Activated CD4-positive, alpha-beta T cell treated with anti-CD3 and anti-CD28 coated beads, Interleukin-2, amount 10 ng/mL, durations not matched to agents 7 days and 5 days (primary cell): ENCODE data around the gene INO80B. TPM values are rescaled to one million over a fixed set of nuclear protein-coding genes. Genes with fewer than 3 reads are reported as not detected.

Source experiments
- CTCF ChIA-PET: fragments of 350-600 bp; sonication (Branson Sonifier 250); formaldehyde crosslinking; loops from one replicate; lab custom pipeline; 2021; ENCODE audit warnings: antibody characterized with exemption; lab: Charles Lee
- POLR2A ChIA-PET: fragments of 350-600 bp; sonication (Branson Sonifier 250); formaldehyde crosslinking; loops from one replicate; lab custom pipeline; 2021; ENCODE audit warnings: antibody characterized with exemption; lab: Charles Lee
- DNase-seq: peaks from one replicate; pipeline ENCODE4 v3.0.0-alpha.2; 2020
- H3K27ac Mint-ChIP-seq: one replicate; pipeline ENCODE4 v1.8.0; 2021; ENCODE audit warnings: mild to moderate bottlenecking, moderate library complexity, mixed read lengths
- H3K27me3 Mint-ChIP-seq: one replicate; pipeline ENCODE4 v1.8.0; 2021; ENCODE audit warnings: mixed read lengths
- H3K36me3 Mint-ChIP-seq: one replicate; pipeline ENCODE4 v1.8.0; 2021; ENCODE audit warnings: low read depth, mixed read lengths
- H3K4me1 Mint-ChIP-seq: one replicate; pipeline ENCODE4 v1.8.0; 2021; ENCODE audit warnings: mixed read lengths
- H3K4me3 Mint-ChIP-seq: one replicate; pipeline ENCODE4 v1.8.0; 2021; ENCODE audit warnings: mild to moderate bottlenecking, moderate library complexity, mixed read lengths
- H3K9me3 Mint-ChIP-seq: one replicate; pipeline ENCODE4 v1.8.0; 2021; ENCODE audit warnings: mixed read lengths
- total RNA-seq, 2 experiments: library from RNA; stranded (reverse); gene quantifications; one replicate each; pipeline ENCODE4 v1.2.3, GENCODE V29; 2021

INO80B gene
- total RNA-seq, 2 experiments from 2014 or later = 28.9 to 32.1 TPM

DNA sequence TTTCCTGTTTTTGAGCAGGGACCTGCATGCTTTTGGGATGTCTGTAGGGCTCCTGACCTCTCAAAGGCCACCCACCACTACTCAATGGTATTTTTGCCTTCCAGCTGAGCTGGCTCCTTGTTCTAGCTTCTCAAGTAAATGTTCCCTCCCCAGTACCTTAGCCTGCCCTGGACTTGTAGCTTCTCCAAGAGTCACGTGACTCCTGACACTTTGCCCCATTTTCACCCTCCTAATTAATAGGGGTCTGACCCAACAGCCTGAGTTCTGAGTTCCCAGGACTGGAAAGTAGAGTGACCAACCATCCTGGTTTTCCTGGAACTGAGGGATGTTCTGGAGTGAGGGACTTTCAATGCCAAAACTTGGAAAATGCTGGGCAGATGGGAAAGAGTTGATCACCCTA is 40.6 kb downstream of the INO80B start:
- H3K36me3 Mint-ChIP-seq = peaks cover 30% of the 10 kb centered on the region
- POLR2A ChIA-PET = no interaction called here

DNA sequence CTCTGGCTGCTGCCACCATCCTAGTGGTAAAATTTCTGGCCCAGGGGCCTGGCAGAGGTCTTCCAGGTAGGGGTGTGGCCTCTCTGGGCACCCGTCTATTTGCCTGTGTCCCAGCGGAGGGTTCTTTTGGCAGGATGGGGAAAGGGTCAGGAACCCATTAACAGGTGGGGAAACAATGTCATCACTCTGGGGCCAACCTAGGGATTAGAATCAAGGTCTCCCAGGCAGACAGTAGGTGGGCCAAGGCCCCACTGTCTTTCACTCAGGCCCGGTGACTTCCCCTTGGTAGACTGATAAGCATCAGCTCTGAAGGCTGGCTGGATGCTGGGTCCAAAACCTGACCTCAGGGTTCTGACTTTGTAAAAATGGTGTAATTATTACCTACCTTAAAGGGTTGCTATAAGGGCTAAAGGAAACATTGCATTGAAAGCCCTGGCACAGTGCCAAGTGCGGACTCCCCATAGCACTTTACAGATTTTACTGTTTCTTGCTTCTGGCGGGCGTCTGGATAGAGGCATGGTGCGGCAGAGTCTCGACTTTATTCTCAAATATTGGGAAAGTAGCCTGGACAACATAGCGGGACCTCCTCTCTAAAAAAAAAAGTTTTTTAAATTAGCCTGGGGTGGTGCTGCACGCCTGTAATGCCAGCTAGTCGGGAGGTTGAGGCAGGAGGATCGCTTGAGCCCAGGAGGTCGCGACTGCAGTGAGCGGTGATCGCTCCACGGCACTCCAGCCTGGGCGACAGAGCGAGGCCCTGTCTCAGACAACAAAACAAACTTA is 42.3 kb downstream of the INO80B start:
- ChIA-PET POLR2A (no interaction called here), CTCF (interaction anchor here (0.9 to 5.6 kb wide), 5 partner anchors 9 to 87 kb away, joined by 3 to 38 read pairs (median 3); partner anchors contain the start of genes CCDC142 and TTC31)
- Mint-ChIP-seq H3K27ac (no peak overlapping the region), H3K4me1 (peaks cover 30% of the 10 kb centered on the region), H3K4me3 (peak overlapping the region; percentile 79), H3K36me3 (peaks cover 28% of the 10 kb centered on the region), H3K27me3 (peaks cover 44% of the 10 kb centered on the region), H3K9me3 (no peaks in the 10 kb centered on the region)
- DNase-seq = no peak

More for the DNA sequence above, 40.6 kb downstream of the INO80B start:
- Mint-ChIP-seq H3K4me1 (peaks cover 23% of the 10 kb centered on the region), H3K27ac (no peak overlapping the region), H3K4me3 (no peak overlapping the region), H3K27me3 (peaks cover 27% of the 10 kb centered on the region), H3K9me3 (no peaks in the 10 kb centered on the region)
- CTCF ChIA-PET = interaction anchor here (0.9 to 1.1 kb wide), 3 partner anchors 12 to 36 kb away, joined by 3 to 6 read pairs (median 3); partner anchors contain the start of genes CCDC142 and TTC31
- DNase-seq = no peak

DNA sequence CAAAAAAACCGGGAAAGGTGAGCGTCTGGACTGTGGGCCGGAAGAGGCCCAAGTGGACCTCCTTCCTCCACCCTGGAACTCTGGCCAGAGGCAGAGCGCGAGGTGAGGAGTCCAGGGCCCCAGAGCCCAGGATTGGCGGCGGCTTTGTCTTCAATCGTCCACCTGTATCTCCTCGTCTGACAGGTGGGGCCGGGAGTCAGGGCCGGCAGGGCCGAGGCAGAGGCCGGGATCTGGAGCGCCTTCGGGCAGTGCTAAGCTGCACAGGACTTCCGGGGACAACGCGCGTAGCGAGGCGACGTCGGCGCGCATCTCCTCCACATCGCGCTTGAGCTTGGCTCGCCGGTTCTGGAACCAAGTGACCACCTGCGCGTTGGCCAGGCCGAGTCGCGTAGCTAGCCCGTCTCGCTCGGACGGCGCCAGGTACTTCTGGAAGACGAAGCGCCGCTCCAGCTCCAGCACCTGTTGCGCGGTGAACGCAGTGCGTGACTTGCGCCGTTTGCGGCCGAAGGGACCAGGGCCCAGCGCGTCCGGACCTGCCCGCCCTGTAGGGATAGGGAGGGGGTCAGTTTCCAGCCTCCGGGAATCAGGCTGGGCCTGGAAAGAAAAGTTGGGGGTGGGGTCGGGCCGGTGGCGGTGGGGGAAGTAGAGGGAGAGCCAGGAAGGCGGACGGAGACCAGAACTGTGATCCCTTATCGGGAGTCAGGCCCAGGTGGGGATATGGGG is 43.1 kb downstream of the INO80B start:
- POLR2A ChIA-PET = no interaction called here
- Mint-ChIP-seq H3K4me1 (peaks cover 38% of the 10 kb centered on the region), H3K27me3 (peaks cover 51% of the 10 kb centered on the region)

DNA sequence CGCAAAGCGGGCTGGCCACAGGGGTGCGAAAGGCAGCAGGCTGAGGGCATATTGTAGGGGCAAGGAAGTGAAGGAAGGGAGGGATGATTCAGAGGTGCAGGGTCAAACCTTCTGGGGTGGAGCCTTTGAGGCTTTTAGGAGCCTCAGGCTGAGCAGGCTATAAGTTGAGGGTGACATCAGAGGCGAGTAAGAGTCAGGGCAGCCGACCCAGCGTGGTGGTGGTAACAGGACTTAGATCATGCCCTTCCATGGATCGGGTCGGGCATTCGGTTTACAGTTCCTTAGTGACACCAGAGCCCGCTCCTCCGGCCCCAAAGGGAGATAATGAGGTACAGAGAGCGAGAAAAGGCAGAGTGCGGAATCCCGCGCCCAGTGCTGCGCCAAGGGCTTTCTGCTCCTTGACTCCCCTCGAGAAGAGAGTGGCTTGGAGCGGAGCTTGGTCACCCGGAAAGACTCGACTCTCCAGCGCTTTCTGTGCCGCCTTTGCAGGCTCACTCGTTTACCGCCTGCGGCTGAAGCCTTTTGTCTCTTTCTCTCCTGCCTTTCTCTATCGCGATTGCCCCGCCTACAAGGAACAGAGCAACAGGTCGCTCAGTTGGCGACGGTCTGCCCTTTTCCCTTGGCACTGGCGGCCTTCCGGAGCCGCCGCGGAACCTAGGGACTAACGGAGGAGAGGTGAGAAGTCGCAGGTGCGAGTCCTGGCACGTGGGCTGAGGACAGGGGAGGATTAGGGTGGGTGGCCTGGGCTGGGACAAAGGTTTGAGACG is 43.8 kb downstream of the INO80B start:
- Mint-ChIP-seq H3K27me3 (peaks cover 55% of the 10 kb centered on the region), H3K4me1 (peaks cover 45% of the 10 kb centered on the region), H3K36me3 (peaks cover 23% of the 10 kb centered on the region), H3K27ac (peak overlapping the region; percentile 77), H3K4me3 (peak overlapping the region; percentile 79), H3K9me3 (no peaks in the 10 kb centered on the region)
- no peak for DNase-seq
- ChIA-PET CTCF (interaction anchor here (0.9 to 5.6 kb wide), 5 partner anchors 8 to 40 kb away, joined by 3 to 38 read pairs (median 4); partner anchors contain the start of genes CCDC142 and TTC31), POLR2A (no interaction called here)

More for the DNA sequence above, 43.1 kb downstream of the INO80B start:
- no peaks in the 10 kb centered on the region for H3K9me3 Mint-ChIP-seq
- peak; percentile 39 for DNase-seq
- peaks cover 27% of the 10 kb centered on the region for H3K36me3 Mint-ChIP-seq
- peak overlapping the region; percentile 79 for H3K4me3 Mint-ChIP-seq
- peak overlapping the region; percentile 77 for H3K27ac Mint-ChIP-seq
- CTCF ChIA-PET = interaction anchor here (0.9 to 5.6 kb wide), 5 partner anchors 8 to 41 kb away, joined by 3 to 38 read pairs (median 4); partner anchors contain the start of genes CCDC142 and TTC31

DNA sequence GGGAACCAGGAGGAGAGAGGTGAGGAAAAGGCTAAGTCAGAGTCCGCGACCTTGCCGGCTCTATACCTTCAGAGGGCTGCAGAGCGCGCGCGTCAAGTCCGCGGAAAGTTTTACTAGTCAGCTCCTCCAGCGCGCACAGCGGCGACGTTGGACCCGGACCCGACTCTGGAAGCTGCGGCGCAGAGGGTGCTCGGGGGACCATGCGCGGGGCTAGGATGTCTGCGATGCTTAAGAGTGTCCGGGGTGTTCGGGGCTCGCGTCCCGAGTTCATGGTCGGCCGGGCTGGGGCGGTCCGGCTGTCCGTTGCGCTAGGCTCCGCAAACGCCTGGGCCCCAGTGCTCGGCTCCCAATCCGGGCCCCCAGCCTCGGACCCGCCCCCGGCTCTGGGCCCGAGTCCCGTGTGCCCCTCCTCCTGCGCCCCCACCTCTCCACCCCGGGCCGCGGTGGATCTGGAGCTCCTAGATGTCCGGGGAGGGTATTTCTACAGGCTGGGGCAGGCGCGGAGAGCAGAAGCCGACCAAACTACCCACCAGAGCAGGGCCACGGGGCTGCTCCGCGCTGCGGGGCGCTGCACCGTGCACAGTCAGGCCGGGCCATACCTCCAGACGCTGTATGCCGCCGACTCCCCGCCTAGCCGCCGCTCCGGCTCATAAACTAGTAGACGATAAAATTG is 44.5 kb downstream of the INO80B start, which contains the start of gene LBX2:
Gene LBX2 (minus strand): TSS at position 337 of the 673 bp plus-strand sequence. CDS start 66 bp downstream, at position 271.
- ChIA-PET CTCF (interaction anchor here (0.9 to 5.6 kb wide), 3 partner anchors 10 to 17 kb away, joined by 3 to 38 read pairs (median 4); partner anchors contain the start of genes CCDC142 and TTC31), POLR2A (no interaction called here)
- Mint-ChIP-seq H3K4me3 (peak within 1 kb of the TSS; percentile 79), H3K27ac (peak within 1 kb of the TSS; percentile 77), H3K36me3 (peaks cover 22% of the 10 kb centered on the region), H3K27me3 (peaks cover 60% of the 10 kb centered on the region), H3K4me1 (peaks cover 48% of the 10 kb centered on the region), H3K9me3 (no peaks in the 10 kb centered on the region)
- DNase-seq = peak; percentile 41

DNA sequence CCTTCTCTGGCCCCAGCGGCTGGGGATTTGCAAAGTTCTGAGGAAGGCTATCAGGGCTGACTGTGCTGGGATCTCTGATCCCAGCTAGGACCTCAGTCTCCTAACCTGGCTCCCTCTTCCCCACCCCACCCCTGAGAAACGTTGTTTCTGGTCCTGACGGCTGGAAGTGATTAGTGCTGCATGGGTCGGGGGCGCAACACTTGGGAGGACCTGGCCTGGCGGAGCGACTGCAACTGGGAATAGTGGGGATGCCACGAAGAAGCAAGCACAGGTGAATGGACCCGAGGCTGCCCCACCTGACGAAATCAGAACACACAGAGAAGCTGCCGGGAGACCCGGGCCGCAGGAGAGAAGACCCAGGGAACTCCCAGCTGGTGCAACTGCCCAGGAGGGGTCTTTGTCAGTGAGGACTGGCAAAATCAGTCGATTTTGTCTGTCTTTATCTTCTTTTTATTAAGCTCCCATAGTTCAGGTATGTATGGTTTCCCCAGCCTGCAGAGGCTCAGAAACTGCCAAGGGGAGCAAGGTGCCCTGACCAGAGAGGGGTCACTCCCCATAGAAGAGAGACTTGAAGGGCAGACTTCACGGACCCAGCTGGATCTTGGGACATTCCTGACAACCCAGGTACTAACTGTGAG is 45.2 kb downstream of the INO80B start:
- Mint-ChIP-seq H3K4me1 (peaks cover 54% of the 10 kb centered on the region), H3K4me3 (peak overlapping the region; percentile 30), H3K36me3 (peaks cover 27% of the 10 kb centered on the region), H3K27me3 (peaks cover 62% of the 10 kb centered on the region), H3K27ac (no peak overlapping the region), H3K9me3 (no peaks in the 10 kb centered on the region)
- POLR2A ChIA-PET = no interaction called here
- CTCF ChIA-PET = interaction anchor here (0.9 to 5.6 kb wide), 6 partner anchors 8 to 88 kb away, joined by 3 to 38 read pairs (median 4); partner anchors contain the start of genes CCDC142 and TTC31
- DNase-seq = no peak

DNA sequence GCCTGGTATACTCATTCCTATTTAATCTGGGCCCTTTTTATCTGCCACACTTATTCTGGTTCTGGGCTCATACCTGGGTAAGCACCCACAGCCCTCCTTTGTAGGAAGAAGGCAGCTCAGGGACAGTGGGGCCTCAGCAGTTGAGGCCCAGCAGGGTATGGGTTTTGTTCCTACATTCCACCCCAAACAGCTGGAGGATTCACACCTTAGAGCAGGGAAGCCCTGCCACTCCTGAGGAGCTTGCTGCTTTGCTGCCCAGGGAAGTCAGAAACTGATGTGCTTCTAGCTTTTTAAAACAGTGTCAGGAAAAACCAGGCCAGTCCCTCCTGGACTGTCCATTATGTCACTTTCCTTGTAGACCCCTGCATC is 45.7 kb downstream of the INO80B start:
- no peak for DNase-seq
- no peak overlapping the region for H3K4me3 Mint-ChIP-seq
- CTCF ChIA-PET = interaction anchor here (0.7 to 5.6 kb wide), 8 partner anchors 8 to 87 kb away, joined by 3 to 38 read pairs (median 4); partner anchors contain the start of genes CCDC142, TTC31 and WBP1
- H3K9me3 Mint-ChIP-seq = no peaks in the 10 kb centered on the region
- H3K27ac Mint-ChIP-seq = no peak overlapping the region
- peaks cover 31% of the 10 kb centered on the region for H3K36me3 Mint-ChIP-seq
- H3K4me1 Mint-ChIP-seq = peaks cover 59% of the 10 kb centered on the region
- POLR2A ChIA-PET = no interaction called here
- peaks cover 62% of the 10 kb centered on the region for H3K27me3 Mint-ChIP-seq

DNA sequence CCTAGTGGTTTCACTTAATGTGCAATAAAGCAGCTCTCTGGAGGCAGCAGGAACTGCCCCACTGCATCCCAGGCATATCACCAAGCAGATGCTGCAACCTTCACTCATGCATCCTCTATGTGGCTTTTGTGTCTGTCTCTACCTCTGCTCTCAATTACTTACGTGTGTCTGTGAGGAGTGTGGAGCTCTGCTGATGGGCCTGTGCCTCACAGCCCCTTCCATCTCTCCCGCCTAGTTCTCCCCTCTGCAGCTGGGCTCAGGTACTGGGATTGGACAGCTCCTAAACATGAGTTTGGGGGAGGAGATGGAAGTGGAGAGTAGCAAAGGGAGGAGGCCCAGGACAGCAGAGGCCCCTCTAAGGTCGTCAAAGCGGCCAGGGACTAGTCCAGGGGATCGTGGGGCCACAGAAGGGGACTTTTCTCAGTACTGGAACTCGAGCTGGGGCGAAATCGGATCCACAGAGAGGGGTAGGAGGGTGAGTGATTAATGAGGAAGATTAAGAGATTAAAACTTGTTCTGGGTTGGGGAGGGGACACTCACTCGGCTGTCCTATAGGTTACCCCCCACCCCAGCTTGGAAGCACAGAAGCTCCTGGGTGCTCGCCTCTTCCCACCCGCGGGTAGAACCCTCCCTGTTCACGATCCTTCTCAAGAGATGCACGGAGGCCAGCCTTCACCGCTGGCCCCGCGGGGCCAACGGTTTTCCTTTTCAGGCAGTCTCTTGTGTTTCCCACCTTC is 46.6 kb downstream of the INO80B start:
- Mint-ChIP-seq H3K27me3 (peaks cover 62% of the 10 kb centered on the region), H3K9me3 (no peaks in the 10 kb centered on the region), H3K4me1 (peaks cover 64% of the 10 kb centered on the region), H3K27ac (no peak overlapping the region), H3K36me3 (peaks cover 35% of the 10 kb centered on the region), H3K4me3 (peak overlapping the region; percentile 4)
- no peak for DNase-seq
- ChIA-PET POLR2A (no interaction called here), CTCF (interaction anchor here (0.7 to 5.6 kb wide), 7 partner anchors 8 to 86 kb away, joined by 3 to 38 read pairs (median 10); partner anchors contain the start of genes CCDC142, TTC31 and WBP1)

DNA sequence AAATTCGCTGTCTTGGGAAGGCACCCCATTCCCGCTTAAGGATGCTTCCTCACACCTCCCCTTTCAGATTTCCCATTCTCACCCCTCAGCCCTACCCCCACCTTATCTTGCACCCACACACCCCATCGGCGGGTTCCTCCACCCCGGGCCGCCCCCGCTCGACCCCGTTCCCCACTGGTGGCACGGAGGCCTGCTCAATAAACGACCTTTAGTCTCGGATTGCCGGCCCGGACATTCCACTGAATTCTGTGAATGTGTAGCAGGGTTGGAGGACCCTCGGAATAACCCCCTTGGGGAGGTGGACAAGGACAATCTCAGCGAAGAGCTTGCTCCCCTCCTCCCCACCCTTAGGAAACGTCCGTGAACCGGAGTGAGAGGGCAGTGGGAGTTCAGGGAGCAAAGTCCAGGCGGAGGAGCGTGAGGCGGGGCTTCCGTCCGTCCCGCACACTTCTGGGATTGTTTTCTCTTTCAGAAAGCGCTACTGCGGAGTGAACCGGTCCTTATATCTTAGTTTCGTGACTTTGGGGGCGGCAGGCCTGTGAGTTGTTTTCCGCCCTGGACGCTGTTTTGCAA is 47.3 kb downstream of the INO80B start:
- H3K27ac Mint-ChIP-seq = no peak overlapping the region
- peaks cover 40% of the 10 kb centered on the region for H3K36me3 Mint-ChIP-seq
- ChIA-PET POLR2A (no interaction called here), CTCF (interaction anchor here (1.6 to 3.4 kb wide), 4 partner anchors 7 to 20 kb away, joined by 4 to 16 read pairs (median 13); partner anchors contain the start of genes CCDC142 and TTC31)
- H3K9me3 Mint-ChIP-seq = no peaks in the 10 kb centered on the region
- H3K4me1 Mint-ChIP-seq = peaks cover 69% of the 10 kb centered on the region
- no peak for DNase-seq
- peaks cover 62% of the 10 kb centered on the region for H3K27me3 Mint-ChIP-seq
- peak overlapping the region; percentile 54 for H3K4me3 Mint-ChIP-seq

DNA sequence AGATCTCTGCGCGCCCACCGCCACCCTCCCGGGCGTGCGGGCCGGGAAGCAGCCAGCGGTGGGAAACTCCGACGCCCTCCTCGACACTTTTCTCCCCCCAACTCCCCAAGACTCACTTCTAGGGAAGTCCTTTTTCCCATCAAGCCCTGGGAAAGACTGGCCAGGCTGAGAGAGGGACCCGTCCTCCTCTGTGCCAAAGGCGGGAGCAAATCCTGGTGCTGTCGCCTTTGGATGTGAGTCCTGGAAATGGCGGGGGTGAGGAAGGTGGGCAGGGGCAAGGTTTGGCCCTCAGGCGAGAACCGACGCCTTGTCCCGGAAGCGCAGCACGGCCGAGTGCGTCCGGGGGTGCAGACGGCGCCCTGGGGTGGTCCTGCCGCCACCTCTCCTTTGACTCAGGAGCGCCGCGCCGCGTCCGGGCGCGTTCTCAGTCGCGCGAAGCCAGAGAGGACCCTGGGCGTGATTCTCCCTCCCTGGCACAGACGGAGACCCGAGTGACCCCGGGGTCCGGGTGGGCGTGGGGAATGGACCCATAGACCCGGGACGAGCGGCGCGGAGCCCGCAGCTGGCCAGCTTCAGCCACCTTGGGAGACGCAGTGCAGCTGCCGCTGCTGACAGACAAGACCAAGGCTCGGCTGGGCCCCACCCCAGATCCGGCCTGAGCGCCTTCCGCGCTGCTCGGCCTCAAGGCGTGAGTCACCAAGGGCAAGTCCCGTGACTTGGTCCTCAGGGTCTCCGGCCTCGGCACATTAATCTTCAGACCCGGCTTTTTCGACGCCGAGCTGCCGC is 48.0 kb downstream of the INO80B start:
- ChIA-PET CTCF (interaction anchor here (1.2 to 3.4 kb wide), 6 partner anchors 11 to 28 kb away, joined by 3 to 16 read pairs (median 6); partner anchors contain the start of genes AUP1, CCDC142, HTRA2 and TLX2), POLR2A (interaction anchor here (0.6 kb wide), 1 partner anchor 76 kb away, joined by 3 read pairs; no protein-coding TSS in a partner anchor)
- Mint-ChIP-seq H3K27ac (no peak overlapping the region), H3K9me3 (no peaks in the 10 kb centered on the region), H3K4me1 (peaks cover 67% of the 10 kb centered on the region), H3K4me3 (peak overlapping the region; percentile 54), H3K27me3 (peaks cover 58% of the 10 kb centered on the region), H3K36me3 (peaks cover 40% of the 10 kb centered on the region)
- DNase-seq = peak; percentile 38
